Effector memory CD4-positive, alpha-beta T cell (primary cell): ENCODE data around the gene SUOX.
A peak's percentile ranks its signal among the peaks of the same experiment; 100 is the strongest.

Experiments
- DNase-seq, 3 donors: peaks; one replicate each; pipeline ENCODE4 v3.0.0-alpha.2; 2020
- H3K27ac ChIP-seq: 2 replicates; pipeline ENCODE4 v1.7.0; 2013; ENCODE audit warnings: mild to moderate bottlenecking, low read length, moderate library complexity; ENCODE audit not compliant: insufficient read depth, poor library complexity, severe bottlenecking
- H3K27me3 ChIP-seq: replicated peaks from 2 replicates; pipeline ENCODE4 v1.7.0; 2013; ENCODE audit warnings: mild to moderate bottlenecking, low read length; ENCODE audit not compliant: insufficient read depth, control insufficient read depth, poor library complexity, severe bottlenecking
- H3K36me3 ChIP-seq: 2 replicates; pipeline ENCODE4 v1.7.0; 2013; ENCODE audit warnings: mild to moderate bottlenecking, low read length, moderate library complexity; ENCODE audit not compliant: control insufficient read depth, insufficient read depth
- H3K4me1 ChIP-seq: 2 replicates; pipeline ENCODE4 v1.7.0; 2013; ENCODE audit warnings: low read length, mild to moderate bottlenecking; ENCODE audit not compliant: control insufficient read depth, insufficient read depth, poor library complexity, severe bottlenecking
- H3K4me3 ChIP-seq: 2 replicates; pipeline ENCODE4 v1.7.0; 2013; ENCODE audit warnings: low read length, low read depth, mild to moderate bottlenecking; ENCODE audit not compliant: insufficient read depth, poor library complexity, severe bottlenecking
- H3K9me3 ChIP-seq: 2 replicates; pipeline ENCODE4 v1.7.0; 2013; ENCODE audit warnings: mild to moderate bottlenecking, low read length, moderate library complexity; ENCODE audit not compliant: control insufficient read depth

SUOX gene

GRCh38 chr12:56017181-56017580 lies 20.1 kb downstream of the SUOX start:
- Histone ChIP-seq H3K27ac (no peak overlapping the region), H3K36me3 (no peaks in the 10 kb centered on the region), H3K9me3 (no peaks in the 10 kb centered on the region), H3K27me3 (no peaks in the 10 kb centered on the region), H3K4me1 (peaks cover 17% of the 10 kb centered on the region), H3K4me3 (no peak overlapping the region)
- DNase-seq, result no peak

- no peak overlapping the region for H3K27ac ChIP-seq
- DNase-seq, result no peak
- H3K4me3 ChIP-seq, result no peak overlapping the region
- H3K9me3 ChIP-seq, result no peaks in the 10 kb centered on the region
- H3K4me1 ChIP-seq, result peaks cover 19% of the 10 kb centered on the region
- no peaks in the 10 kb centered on the region for H3K27me3 ChIP-seq
- no peaks in the 10 kb centered on the region for H3K36me3 ChIP-seq
Observed at GRCh38 chr12:56018356-56018755, 21.3 kb downstream of the SUOX start.

GRCh38 chr12:56020423-56021184 lies 23.5 kb downstream of the SUOX start, which contains the start of gene IKZF4:
IKZF4 (plus strand) TSS chr12:56021043; CDS start chr12:56021494, 451 bp downstream.
- peak within 1 kb of the TSS; percentile 50 for H3K4me3 ChIP-seq
- H3K9me3 ChIP-seq, result no peaks in the 10 kb centered on the region
- H3K4me1 ChIP-seq, result peaks cover 19% of the 10 kb centered on the region
- no peak for DNase-seq
- no peak within 1 kb of the TSS for H3K27ac ChIP-seq
- no peaks in the 10 kb centered on the region for H3K27me3 ChIP-seq
- H3K36me3 ChIP-seq, result peaks cover 7% of the 10 kb centered on the region

GRCh38 chr12:56021889-56022497 lies 24.9 kb downstream of the SUOX start:
- no peak for DNase-seq
- Histone ChIP-seq H3K4me3 (peak overlapping the region; percentile 50), H3K27me3 (no peaks in the 10 kb centered on the region), H3K36me3 (peaks cover 7% of the 10 kb centered on the region), H3K27ac (no peak overlapping the region), H3K9me3 (no peaks in the 10 kb centered on the region), H3K4me1 (peaks cover 19% of the 10 kb centered on the region)

- H3K36me3 ChIP-seq, result peaks cover 29% of the 10 kb centered on the region
- no peaks in the 10 kb centered on the region for H3K9me3 ChIP-seq
- no peaks in the 10 kb centered on the region for H3K27me3 ChIP-seq
- H3K4me3 ChIP-seq, result no peak overlapping the region
- no peak overlapping the region for H3K27ac ChIP-seq
- DNase-seq, result no peak
- no peaks in the 10 kb centered on the region for H3K4me1 ChIP-seq
Observed at GRCh38 chr12:56028511-56029165, 31.6 kb downstream of the SUOX start.

GRCh38 chr12:56029166-56029519 lies 32.1 kb downstream of the SUOX start:
- H3K4me1 ChIP-seq, result no peaks in the 10 kb centered on the region
- H3K4me3 ChIP-seq, result no peak overlapping the region
- no peaks in the 10 kb centered on the region for H3K9me3 ChIP-seq
- peaks cover 29% of the 10 kb centered on the region for H3K36me3 ChIP-seq
- no peaks in the 10 kb centered on the region for H3K27me3 ChIP-seq
- H3K27ac ChIP-seq, result no peak overlapping the region
- DNase-seq, result no peak

GRCh38 chr12:56029666-56030293 lies 32.7 kb downstream of the SUOX start:
- no peak overlapping the region for H3K27ac ChIP-seq

GRCh38 chr12:56031987-56032386 lies 34.9 kb downstream of the SUOX start:
- no peak overlapping the region for H3K4me3 ChIP-seq
- no peaks in the 10 kb centered on the region for H3K9me3 ChIP-seq
- DNase-seq, result no peak
- no peaks in the 10 kb centered on the region for H3K4me1 ChIP-seq
- H3K27me3 ChIP-seq, result no peaks in the 10 kb centered on the region
- no peak overlapping the region for H3K27ac ChIP-seq
- H3K36me3 ChIP-seq, result peaks cover 28% of the 10 kb centered on the region

More at GRCh38 chr12:56029666-56030293, 32.7 kb downstream of the SUOX start:
- peaks cover 29% of the 10 kb centered on the region for H3K36me3 ChIP-seq
- no peaks in the 10 kb centered on the region for H3K27me3 ChIP-seq
- H3K9me3 ChIP-seq, result no peaks in the 10 kb centered on the region
- no peak overlapping the region for H3K4me3 ChIP-seq
- H3K4me1 ChIP-seq, result no peaks in the 10 kb centered on the region
- no peak for DNase-seq

- H3K4me1 ChIP-seq, result no peaks in the 10 kb centered on the region
- H3K9me3 ChIP-seq, result no peaks in the 10 kb centered on the region
- H3K27me3 ChIP-seq, result no peaks in the 10 kb centered on the region
- H3K4me3 ChIP-seq, result no peak overlapping the region
- H3K36me3 ChIP-seq, result peaks cover 18% of the 10 kb centered on the region
- H3K27ac ChIP-seq, result no peak overlapping the region
- DNase-seq, result peak in 1 of 3 donors; percentile 11
Observed at GRCh38 chr12:56034586-56035332, 37.7 kb downstream of the SUOX start.
